ENCODE results near the gene URB2. TPM values are rescaled to one million over a fixed set of nuclear protein-coding genes. Genes with fewer than 3 reads are reported as not detected.

Gene URB2
- total RNA-seq, 4 donors from 2014 or later = 6.4 to 14.9 (median 7.1) TPM

GRCh38 chr1:229675396-229675795, 49.3 kb downstream of the URB2 start:
- Histone ChIP-seq H3K9me3 (no peaks in the 10 kb centered on the region), H3K4me1 (no peaks in the 10 kb centered on the region), H3K27ac (no peak overlapping the region), H3K27me3 (no peaks in the 10 kb centered on the region), H3K36me3 (no peaks in the 10 kb centered on the region), H3K4me3 (replicated peaks in 1 of 3) (no peak overlapping the region)
- no peak for DNase-seq
- TF ChIP-seq POLR2A (IDR thresholded peaks at IDR 0.05) (no peak), CTCF (IDR thresholded peaks at IDR 0.05) (no peak)
- intact Hi-C loops (cut with DNase I) = no loop called here

GRCh38 chr1:229685149-229685548, 59.1 kb downstream of the URB2 start:
- H3K27ac ChIP-seq = no peak overlapping the region
- H3K9me3 ChIP-seq = no peaks in the 10 kb centered on the region
- no peak for DNase-seq
- TF ChIP-seq POLR2A (IDR thresholded peaks at IDR 0.05) = no peak
- TF ChIP-seq CTCF (IDR thresholded peaks at IDR 0.05) = no peak
- no peaks in the 10 kb centered on the region for H3K27me3 ChIP-seq
- no peak overlapping the region for H3K4me3 ChIP-seq (replicated peaks in 1 of 3)
- H3K36me3 ChIP-seq = no peaks in the 10 kb centered on the region
- intact Hi-C loops (cut with DNase I) = no loop called here
- 97 to 98% methylated on average over 2 of the region's 2 CpGs for WGBS, 2 donors
- H3K4me1 ChIP-seq = no peaks in the 10 kb centered on the region

- intact Hi-C loops (cut with DNase I) = no loop called here
- no peaks in the 10 kb centered on the region for H3K27me3 ChIP-seq
- H3K4me1 ChIP-seq = no peaks in the 10 kb centered on the region
- no peak overlapping the region for H3K27ac ChIP-seq
- no peaks in the 10 kb centered on the region for H3K9me3 ChIP-seq
- no peaks in the 10 kb centered on the region for H3K36me3 ChIP-seq
- H3K4me3 ChIP-seq (replicated peaks in 1 of 3) = no peak overlapping the region
- no peak for TF ChIP-seq CTCF (IDR thresholded peaks at IDR 0.05)
- TF ChIP-seq POLR2A (IDR thresholded peaks at IDR 0.05) = no peak
- 49 to 55% methylated on average over 4 of the region's 4 CpGs for WGBS, 2 donors
- DNase-seq = peak; percentile 19 to 51
These were observed 63.2 kb downstream of the URB2 start for GRCh38 chr1:229689273-229689672.

GRCh38 chr1:229689904-229690303, 63.9 kb downstream of the URB2 start:
- Histone ChIP-seq H3K9me3 (no peaks in the 10 kb centered on the region), H3K27me3 (no peaks in the 10 kb centered on the region), H3K4me3 (replicated peaks in 1 of 3) (no peak overlapping the region), H3K4me1 (no peaks in the 10 kb centered on the region), H3K36me3 (no peaks in the 10 kb centered on the region), H3K27ac (no peak overlapping the region)
- WGBS, 2 donors = 65 to 78% methylated on average over 7 of the region's 7 CpGs
- intact Hi-C loops (cut with DNase I) = no loop called here
- TF ChIP-seq POLR2A (IDR thresholded peaks at IDR 0.05) = no peak
- no peak for TF ChIP-seq CTCF (IDR thresholded peaks at IDR 0.05)
- no peak for DNase-seq

GRCh38 chr1:229690662-229691061, 64.6 kb downstream of the URB2 start:
- no peak for DNase-seq
- Histone ChIP-seq H3K36me3 (no peaks in the 10 kb centered on the region), H3K4me3 (replicated peaks in 1 of 3) (no peak overlapping the region), H3K4me1 (no peaks in the 10 kb centered on the region), H3K27ac (no peak overlapping the region), H3K9me3 (no peaks in the 10 kb centered on the region), H3K27me3 (no peaks in the 10 kb centered on the region)
- no peak for TF ChIP-seq POLR2A (IDR thresholded peaks at IDR 0.05)
- no peak for TF ChIP-seq CTCF (IDR thresholded peaks at IDR 0.05)
- 76% methylated on average over 1 of the region's 1 CpG for WGBS, 2 donors
- intact Hi-C loops (cut with DNase I) = no loop called here
